Erythroblast (primary cell): ENCODE results near the gene ARHGEF12.

Experiments used
- GATA1 ChIP-seq: IDR thresholded peaks from 2 replicates; pipeline ENCODE4 v1.6.1; 2011; ENCODE audit warnings: low read depth, mild to moderate bottlenecking, control low read depth, low read length, moderate library complexity
- POLR2A ChIP-seq: IDR thresholded peaks from 2 replicates; pipeline ENCODE4 v1.6.1; 2011; ENCODE audit warnings: mild to moderate bottlenecking, low read length

DNA sequence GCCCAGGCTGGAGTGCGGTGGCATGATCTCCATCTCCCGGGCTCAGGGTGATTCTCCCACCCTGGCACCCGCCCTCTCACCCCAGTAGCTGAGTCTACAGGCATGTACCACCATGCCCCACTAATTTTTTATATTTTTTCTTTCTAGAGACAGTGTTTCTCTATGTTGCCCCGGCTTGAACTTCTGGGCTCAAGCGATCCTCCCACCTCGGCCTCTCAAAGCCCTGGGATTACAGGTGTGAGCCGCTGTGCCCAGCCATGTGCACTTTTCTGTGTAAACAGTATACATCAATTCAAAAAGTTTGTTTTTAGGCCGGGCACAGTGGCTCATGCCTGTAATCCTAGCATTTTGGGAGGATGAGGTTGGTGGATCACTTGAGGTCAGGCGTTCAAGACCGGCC, 190.0 kb downstream of the ARHGEF12 start:
- TF ChIP-seq POLR2A = no peak
- no peak for TF ChIP-seq GATA1
